ENCODE measurements around the gene THADA.

The THADA gene

DNA sequence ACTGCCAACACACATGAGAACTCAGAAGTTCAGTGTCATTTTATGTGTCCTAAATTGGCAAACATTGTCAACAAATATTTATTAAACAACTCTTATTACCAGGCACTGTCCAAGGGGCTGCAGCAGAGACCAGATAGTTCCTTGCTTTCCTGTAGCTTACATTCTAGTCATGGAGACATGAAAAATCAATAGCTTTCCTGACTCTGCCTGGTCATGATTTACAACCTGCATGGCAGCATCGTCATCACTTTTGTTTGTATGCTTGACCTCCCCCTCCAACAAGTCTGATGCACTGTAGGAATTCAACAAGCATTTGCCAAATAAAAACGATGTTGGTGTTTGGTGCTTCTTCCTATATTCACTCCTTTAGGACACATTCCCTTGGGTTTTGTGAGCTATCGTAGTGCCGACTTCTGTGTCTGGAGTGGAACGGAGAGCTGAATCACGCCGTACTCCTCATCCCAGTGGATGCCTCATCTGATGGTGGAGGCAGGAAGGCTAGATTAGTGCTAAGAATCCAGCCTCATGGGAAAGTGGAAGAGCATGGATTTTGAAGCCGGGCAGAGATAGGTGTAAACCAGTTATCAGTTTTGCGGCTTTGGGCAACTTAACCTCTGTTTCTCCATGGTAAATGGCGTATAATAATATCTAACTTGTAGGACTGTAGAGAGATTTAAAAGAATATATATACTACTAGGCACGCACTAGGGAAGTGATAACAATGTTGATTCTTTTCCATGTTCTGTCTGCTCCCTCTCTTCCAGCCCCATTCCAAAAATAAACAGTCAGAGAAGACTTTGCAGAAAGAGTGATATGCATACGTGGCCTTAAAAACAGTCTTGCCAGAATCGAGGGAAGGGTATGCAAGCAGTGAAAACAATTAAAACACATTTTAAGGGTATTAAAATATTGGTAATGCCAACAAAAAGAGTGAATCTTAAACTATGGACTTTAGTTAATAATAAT lies 249.0 kb downstream of the THADA start:
- no peak for DNase-seq

DNA sequence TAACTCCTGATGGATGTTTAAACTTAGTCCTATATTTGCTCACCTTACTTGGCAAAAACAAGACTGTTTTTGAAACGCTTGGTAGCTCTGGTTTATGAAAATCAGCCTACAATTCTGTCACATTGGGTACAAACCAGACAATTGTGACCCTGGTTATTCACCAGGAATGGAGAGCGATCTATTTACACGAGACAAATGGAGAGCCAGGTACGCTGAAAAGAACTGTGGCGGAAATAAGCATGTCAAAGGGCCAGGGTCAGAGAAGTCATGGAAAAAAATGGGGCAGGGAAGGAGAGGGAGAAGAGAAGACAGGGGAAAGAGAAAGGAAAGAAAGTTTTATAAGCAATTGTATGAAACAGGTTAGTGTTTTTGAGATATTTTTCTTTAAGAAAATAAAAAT lies 250.0 kb downstream of the THADA start:
- no peak for DNase-seq

DNA sequence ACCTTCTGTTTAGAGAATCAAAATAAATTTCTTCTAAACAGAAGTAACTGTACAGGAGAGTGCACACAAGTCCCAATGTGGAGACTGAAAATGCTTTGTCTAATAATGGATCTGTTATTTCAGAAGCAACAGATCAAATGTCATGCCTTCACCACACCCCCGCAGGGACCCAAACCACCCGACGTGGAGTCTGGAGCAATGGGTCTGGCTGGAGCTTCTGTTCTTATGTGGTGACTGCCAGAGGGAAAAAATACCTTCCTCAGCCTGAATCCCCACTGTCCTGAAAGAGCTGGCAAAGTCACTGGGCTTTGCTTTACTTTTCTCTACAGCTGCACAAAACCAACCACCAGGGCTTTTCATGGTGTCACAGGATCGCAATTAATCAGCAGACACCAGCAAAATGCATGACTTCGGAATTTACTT lies 250.4 kb downstream of the THADA start:
- DNase-seq, result peak; percentile 44

DNA sequence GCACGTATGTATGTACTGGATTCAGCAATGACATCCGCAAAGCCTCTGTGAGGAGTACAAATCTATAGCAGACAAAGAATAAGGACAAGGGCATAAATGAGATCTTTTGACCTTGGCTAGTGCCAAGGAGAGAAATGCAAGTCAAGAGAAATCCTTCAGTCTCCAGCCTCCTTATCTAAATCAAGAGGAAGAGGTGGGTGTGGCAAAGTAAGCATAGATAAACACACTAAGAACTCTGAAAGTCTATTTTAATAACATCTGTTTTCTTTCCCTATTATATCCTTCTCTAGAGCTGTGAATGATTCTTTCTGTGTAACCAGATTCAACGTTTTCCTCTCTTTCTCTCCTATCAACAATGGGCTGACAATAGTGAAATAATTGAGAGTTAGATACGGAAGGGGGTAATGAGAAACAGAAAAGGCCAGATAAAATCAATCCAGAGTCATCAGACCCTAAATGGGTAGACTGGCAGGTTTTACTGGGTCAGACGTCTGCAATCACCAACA lies 250.9 kb downstream of the THADA start:
- DNase-seq, result peak; percentile 21

DNA sequence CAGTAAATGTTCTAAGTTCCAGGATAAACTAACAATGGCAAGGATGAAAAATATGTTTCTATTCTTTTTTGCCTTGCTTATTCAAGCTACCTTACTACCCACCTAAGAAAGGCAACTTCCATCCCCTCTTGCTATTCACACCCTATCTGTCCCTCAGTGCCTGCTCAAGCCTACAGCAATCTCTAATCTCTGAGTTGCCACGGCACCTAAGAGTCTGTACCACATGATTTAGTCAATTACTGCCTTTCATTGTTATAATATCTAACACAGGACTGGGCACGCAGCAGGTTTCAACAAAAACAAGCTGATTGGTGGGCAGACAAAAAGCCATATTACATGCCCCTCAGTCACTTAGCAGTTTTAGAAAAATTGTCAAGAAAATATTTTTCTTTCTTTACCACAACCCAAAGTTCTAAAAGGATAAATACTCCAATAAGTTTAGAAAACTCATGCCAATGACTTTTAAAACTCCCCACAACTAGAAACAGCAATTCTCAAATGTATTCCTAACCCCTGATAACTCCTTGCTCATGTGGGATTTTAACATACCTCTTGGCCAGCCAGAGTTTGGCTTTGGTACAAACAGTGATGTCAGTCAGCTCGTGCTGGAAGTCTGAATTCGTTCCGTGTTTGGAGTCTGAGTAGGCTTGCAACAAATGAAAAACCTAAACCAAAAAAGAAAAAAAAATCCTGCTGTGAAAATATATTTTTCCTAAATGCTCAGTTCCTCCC lies 252.1 kb downstream of the THADA start:
- DNase-seq, result no peak

DNA sequence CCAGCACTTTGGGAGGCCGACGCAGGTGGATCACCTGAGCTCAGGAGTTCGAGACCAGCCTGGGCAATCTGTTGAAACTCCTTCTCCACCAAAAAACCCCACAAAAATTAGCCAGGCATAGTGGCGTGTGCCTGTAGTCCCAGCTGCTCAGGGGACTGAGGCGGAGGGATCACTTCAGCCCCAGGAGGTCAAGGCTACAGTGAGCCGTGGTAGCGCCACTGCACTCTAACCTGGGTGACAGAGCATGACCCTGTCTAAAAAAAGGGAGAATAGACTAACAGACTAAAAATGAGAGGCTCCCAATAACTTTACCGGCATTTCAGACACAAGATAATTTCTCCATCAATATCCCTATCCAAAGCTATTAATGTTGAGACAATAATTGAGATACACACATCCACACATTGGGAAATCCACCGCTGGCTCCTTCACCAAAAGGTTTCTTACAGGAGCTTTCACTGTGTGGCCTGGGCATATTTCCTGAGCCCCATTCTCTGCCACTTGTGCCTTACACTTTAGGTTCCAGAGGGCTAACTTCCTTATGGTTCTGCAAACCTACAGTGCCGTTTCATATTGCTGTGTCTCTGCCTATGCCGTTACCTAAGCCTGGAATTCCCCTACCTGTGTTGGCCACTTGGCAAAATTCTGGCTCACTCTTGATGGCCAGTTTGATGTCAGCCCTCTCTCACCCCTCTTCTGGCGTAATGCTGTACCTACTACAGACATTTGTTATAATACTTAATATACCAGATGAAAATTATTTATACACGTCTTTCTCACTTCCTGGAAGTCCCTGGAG lies 253.7 kb downstream of the THADA start:
- DNase-seq, result no peak

DNA sequence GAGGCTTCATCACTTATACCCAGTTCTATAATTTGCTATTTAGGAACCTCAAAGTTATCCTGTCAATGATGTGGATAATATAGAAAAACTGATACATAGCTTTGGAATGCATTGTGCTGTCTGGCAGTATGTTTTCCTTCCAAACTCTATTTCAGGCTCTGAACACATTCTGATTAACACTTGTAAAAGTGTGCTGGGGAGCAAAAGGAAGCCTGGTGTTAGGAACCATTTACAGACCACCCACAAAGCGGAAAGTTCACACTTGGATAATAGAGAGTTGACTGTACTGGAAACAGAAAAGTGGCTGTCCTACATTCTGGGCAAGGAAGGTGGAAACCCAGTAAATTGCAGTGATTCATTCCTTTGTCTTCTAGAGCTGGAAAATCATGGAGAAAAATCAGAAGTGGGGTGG lies 254.9 kb downstream of the THADA start:
- no peak for DNase-seq

DNA sequence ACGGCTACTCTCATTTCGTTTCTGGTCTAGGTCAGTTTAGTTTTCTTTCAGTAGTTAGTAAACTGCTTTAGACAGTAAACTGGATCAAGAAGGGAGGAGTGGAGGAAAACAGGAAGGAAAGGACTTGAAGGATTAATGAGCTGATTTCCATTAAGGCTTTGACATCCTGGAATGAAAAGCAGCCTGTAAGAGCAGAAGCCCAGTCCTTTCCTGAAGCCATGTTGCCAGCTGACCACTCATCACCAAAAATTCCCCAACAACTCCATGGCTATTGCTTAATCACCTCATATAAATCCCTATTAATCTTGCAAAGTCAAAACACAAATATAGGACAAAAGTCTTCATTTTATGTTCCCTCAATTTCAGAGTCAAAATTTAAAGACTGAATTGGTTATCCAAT lies 255.8 kb downstream of the THADA start:
- no peak for DNase-seq

DNA sequence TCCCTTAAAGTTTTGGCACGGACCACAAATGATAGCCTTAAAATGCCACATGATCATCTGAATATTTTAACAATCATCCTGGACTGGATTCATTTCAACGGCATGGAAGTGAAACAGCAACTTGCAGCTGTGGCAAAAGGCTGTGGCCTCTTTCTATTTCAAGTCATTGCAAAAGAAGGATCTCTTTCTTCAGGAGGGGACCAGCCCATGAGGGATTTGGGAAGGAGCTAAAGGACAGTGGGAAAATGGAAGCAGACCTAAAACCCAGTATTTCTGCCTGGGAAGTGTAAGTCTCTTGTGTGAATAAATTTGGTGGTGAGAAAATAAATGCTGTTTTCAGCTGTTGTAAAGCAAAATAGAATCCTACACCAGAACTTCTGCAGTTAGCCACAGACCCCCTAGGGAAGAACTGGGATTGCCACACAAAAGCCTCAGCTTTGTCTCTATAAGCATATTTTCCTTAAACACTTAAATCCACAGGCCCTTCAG lies 262.1 kb downstream of the THADA start:
- DNase-seq, result no peak

DNA sequence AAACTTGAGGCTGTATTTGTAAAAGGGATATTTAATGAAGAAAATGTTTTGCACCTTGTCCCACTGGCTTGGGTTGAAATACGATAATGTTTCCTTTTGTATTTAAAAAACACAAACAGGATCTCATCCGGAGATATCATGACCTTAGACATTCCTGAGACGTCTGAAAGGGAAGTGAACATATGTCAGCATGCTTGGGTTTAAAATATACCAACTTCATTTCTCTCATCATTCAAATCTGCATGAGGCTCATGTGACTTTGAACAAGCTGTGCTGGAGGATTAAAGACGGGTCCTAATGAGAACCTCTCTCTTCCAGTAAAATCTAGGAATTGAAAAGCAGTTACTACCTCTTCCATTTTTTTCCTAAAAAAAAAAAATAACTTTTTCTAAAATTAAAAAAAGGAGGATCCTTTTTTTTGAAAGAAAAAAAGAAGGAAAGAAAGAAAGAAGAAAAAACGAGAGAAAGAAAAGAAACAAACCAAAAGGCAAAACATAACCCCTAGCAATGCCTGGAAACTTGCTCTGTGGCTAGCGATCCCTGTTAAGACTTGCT lies 262.7 kb downstream of the THADA start:
- DNase-seq, result no peak

DNA sequence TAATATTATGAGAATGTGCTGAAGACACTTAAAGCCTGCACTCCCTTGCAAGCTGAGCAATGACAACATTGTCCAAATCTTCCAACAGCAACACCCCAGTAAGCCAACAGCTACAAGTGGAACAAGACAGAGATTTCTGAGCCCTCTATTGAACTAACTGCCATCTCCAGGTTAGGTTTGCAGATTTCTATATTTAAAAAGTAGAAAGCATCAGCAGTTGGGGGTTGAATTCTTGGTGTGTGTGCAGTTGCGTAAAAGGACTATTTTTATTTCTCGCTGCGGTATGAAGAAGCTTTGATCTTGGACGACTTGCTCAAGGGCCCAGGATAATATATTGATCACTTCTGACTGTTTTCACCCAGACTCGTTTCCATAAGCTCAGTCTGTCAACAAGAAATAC lies 263.2 kb downstream of the THADA start:
- DNase-seq, result no peak

DNA sequence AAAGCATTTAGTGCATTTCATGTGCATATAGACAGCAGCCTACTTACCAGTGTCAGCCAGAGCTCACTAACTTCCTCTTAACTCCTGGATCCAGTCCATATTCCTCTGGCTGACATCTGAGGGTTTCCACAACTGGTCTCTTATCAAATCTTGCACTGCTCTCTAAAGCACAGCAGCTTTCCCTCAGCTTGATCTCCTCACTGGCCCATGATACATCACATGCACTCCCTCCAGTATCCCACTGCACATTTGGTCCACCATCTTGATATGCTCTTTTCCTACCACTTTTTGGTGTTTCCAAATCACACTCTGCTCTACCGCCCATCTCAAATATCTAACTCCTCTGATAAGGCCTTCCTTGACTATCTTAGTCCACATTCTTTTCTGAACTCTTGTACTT lies 264.4 kb downstream of the THADA start:
- no peak for DNase-seq

DNA sequence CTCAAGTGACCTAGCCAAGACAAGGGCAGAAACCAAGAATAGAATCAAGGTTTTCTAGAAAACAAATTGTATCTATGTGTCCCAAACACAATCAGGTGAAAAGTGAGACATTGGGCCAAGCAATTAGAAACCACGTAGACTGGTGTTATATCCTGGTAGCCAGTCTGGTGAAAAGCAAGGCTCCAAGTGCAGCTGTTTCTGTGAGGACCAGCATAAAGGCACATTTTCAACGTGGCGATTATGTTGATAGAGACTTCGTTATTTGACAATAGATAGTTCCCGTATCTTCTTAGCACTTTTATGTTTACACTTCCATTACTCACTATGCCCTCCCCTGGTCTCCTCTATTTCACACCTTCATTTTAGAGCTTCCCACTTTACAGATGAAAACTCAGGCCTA lies 266.2 kb downstream of the THADA start:
- no peak for DNase-seq

DNA sequence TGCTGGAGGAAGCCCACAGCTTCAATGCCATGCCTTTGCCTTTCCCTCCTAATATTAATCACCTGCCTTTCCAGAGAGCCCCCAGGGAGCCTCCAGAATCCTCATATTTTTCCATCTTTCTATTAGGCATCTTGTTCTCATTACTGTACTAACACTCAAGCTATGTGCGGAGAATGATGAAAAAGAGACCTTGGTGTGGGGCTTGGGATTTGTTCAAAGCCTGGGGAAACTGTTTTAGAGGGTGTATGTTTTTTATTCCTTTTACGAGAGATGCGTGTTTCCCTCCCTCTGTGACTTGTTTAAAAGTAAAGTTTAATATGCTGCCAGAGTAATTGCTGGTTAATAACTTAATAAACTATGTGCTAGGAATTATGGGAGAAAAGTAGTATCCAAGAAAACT lies 267.0 kb downstream of the THADA start:
- no peak for DNase-seq

DNA sequence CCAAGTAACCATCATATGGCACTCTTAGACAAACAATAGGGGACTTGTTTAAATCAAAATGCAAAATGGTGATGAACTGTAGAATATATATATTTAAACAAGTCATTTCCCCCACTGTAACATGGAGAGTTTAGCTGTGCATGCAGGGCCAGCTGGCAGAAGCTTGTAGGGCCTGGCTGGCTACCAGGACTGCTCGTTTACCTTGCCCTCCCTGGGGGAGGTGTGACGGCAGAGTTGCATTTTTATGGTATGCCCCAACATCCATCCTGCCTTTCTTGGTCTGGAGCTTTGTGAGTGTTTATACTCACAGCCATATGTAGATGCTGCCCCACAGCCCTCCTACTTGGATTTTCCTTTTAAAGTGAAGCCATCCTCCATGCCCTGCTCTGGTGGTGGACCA lies 267.7 kb downstream of the THADA start:
- no peak for DNase-seq

DNA sequence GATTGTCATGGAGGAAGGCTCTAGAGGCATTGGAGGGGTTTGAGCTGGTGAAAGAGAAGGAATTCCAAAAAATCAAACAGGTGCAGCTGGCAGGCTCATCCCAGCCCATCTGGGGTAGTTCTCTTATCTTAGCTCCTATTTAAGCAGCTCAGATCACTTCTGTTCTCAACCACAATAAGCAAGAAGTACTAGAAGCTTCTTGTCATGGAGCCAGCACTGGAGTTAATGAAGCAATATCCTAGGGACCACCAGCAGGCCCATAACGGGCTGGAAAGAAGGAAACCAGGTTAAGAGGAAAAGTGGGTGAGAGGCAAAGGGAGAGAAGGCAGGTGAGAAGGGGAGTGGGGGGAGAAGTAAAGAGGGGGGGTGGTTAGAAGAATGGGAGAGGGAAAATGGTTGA lies 268.7 kb downstream of the THADA start:
- no peak for DNase-seq

DNA sequence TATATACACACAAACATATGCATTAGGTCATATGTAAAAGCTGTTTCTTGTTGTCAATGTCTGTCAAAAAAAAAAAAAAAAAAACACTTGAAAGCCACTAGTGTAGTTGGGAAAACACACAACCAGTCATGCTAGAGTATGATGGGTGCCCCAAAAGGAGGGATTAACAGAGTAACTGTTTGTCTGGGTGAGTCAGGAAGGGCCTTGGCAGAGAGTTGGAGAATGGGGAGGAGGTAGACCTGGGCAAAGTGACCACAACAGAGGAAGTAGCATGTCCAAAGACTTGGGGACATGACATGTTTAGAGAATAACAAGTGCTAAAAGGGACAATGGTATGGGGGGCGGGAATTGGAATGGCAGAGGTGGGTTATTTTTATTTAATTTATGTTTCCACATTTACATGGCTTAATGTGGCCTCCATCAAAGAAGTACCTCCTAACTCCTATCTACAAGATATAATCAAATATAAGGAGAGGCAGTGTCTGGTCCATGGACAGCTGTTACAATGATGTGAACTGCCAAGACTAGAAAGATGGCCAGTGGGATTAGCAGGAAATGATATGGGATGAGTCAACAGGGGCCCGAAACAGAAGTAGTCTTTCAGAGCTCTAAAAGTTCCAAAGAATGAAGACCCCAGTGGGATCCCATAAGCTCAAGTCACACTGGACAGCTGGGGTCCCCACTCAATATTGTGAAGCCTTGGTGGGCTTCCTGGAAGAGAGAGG lies 269.6 kb downstream of the THADA start:
- DNase-seq, result no peak

DNA sequence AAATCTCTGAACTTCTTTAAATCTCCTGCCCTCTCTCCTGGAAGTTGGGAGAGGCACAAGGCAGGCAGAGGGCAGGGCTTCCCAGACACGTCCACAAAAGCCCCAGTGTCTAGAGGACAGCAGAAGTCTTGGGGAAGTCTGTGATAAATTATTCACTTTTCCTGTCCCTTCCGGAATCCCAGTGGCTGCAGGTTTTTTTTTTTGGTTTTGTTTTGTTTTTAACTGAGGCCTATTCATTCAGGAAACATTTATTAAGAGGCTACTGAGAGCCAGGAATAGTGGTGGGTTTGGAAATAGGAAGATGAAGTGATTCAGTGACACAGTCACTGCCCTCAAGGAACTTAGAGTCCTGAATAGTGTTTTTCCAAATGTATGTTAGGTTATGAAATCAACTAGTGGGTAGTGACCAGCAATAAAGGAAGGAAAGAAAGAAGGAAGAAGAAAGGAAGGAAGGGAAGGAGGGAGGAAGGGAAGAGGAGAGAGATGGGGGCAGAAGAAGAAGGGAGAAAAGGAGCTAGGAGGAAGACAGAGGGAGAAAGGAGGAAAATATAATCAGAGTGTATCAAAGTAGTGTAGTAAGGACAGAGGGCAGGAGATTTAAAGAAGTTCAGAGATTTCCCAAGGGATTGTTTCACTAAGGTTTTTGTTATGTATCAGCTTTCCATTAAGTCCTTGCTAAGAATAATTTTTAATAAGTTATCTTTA lies 270.6 kb downstream of the THADA start:
- no peak for DNase-seq

DNA sequence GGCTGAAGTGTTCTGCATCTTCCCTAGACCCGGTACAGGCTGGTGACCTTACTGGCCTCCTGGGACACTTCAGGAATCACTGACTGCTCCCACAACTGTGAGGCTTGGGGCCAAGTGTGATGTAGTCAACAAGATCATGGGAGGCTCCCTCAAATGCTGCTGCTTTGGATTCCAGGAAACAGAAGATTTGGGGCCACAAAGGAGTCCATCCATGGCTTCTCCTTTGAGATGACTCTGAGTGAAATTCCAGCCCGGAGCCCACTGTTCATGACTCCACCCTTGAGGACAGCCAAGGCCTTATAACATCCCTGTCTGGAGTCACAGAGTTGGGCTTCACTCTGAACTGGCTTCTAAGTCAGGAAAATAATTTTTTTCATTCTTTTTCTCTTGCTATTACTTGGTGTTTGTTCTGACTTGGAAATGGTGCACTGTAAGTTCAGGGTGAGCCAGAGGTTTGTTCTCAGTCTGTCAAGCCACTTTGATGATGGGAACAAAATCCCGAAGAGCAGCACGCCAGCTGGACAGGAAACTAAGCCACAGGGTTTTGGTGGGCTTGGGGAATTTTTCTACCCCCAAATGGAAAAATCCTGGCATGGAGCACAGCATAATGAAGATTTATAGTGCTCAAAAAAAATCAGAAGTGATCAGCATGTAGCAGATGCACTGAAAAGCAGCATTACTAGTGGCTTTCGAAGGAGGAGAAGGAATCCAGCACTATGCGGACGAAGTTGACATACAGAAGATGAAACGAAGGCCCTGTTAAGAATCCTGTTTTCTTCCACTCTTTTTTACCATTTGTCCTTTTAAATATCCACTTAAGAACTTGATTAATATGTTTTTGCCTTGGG lies 271.4 kb downstream of the THADA start:
- DNase-seq, result peak; percentile 53

DNA sequence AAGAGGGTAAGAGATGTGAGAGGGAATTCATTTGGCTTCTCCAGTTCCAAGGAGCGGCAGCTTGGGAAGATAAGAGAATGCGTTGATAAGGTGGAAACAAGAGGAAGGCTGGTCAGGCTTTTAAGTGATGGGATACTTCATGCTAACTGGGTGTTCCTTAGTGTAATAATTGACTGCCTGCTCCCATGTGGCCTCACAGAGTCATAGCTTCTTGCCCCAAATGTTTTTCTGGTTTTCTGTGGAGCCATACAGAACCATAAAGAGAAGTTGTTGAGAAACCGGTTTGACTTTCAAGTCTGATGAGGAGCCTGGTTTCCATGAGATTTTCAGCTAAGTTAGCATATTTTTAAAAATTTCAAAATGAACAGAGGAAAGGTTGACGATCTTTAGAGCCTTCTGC lies 272.0 kb downstream of the THADA start:
- DNase-seq, result no peak
